ENCODE results near the gene LYRM2. TPM values are rescaled to one million over a fixed set of nuclear protein-coding genes. Genes with fewer than 3 reads are reported as not detected.

Gene LYRM2
- total RNA-seq, 2 experiments from 2014 or later, result 12.3 to 16.3 TPM

DNA sequence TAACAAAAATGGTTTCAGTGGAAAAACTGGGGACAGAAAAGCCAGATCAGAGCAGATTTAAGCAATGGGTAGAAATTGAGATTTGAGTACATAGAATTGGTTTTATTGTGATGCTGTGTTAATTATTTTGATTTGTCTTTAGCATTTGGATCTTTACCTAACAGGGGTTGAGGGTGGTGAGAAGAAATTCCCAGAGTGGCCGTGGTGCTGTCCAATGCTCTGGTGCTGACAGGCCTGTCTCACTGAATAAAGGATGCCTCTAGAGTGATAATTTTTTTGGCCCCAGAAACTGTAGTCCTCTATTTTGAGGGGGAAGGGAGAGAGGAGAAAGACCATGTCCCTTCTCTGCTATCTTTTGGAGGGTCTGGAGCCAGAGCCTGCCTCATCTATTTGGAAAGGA, 79.1 kb downstream of the LYRM2 start:
- POLR2A ChIA-PET, result no interaction called here
- Mint-ChIP-seq H3K27me3 (no peaks in the 10 kb centered on the region), H3K4me3 (no peak overlapping the region), H3K9me3 (peaks cover 10% of the 10 kb centered on the region), H3K4me1 (ENCODE audit: low read depth) (no peaks in the 10 kb centered on the region), H3K36me3 (ENCODE audit: low read depth) (no peaks in the 10 kb centered on the region), H3K27ac (no peak overlapping the region)
- ATAC-seq (ENCODE audit: poor library complexity), result no peak
- Histone ChIP-seq H3K27ac (ENCODE audit: low read depth in 1 of 2, low read length in 2 of 2) (no peak overlapping the region), H3K36me3 (ENCODE audit: insufficient read depth, low read length) (no peaks in the 10 kb centered on the region), H3K4me3 (ENCODE audit: low read length) (no peak overlapping the region), H3K27me3 (ENCODE audit: control insufficient read depth in 1 of 2, insufficient read depth in 2 of 2, low read length in 2 of 2) (peaks cover 0 to 7% of the 10 kb centered on the region in 2 experiments), H3K9me3 (ENCODE audit: control insufficient read depth in 1 of 2, insufficient read depth in 1 of 2, low read length in 2 of 2) (peaks cover 0 to 3% of the 10 kb centered on the region in 2 experiments), H3K4me1 (ENCODE audit: insufficient read depth, low read length) (no peaks in the 10 kb centered on the region)
- intact Hi-C loops (cut with DNase I, micrococcal nuclease), result no loop called here
- TF ChIP-seq, protein P1, sequence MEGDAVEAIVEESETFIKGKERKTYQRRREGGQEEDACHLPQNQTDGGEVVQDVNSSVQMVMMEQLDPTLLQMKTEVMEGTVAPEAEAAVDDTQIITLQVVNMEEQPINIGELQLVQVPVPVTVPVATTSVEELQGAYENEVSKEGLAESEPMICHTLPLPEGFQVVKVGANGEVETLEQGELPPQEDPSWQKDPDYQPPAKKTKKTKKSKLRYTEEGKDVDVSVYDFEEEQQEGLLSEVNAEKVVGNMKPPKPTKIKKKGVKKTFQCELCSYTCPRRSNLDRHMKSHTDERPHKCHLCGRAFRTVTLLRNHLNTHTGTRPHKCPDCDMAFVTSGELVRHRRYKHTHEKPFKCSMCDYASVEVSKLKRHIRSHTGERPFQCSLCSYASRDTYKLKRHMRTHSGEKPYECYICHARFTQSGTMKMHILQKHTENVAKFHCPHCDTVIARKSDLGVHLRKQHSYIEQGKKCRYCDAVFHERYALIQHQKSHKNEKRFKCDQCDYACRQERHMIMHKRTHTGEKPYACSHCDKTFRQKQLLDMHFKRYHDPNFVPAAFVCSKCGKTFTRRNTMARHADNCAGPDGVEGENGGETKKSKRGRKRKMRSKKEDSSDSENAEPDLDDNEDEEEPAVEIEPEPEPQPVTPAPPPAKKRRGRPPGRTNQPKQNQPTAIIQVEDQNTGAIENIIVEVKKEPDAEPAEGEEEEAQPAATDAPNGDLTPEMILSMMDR (IDR thresholded peaks at IDR 0.05), result no peak
- CTCF ChIA-PET, result no interaction called here
- DNase-seq, result no peak

DNA sequence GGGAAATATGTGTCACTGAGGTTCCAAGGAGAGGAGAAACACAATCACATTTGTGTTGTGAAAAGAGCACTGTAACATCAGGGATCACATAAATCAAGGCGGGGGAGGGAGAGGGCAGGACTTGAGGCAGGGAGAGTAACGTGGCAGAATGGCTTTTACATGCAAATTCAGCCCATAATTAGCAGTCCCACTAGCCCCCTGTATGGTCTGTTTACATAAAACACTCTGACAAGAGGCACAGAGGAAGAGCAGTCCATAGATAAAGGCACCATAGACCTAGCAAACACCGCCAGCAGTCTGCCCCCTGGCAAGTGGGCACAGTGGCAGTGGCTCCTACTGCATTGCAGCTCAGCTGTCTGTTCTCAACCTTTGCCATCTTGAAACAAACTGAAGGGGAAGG, 82.7 kb downstream of the LYRM2 start:
- intact Hi-C loops (cut with DNase I, micrococcal nuclease), result no loop called here
- no peak overlapping the region for H3K4me3 Mint-ChIP-seq
- Histone ChIP-seq H3K36me3 (ENCODE audit: insufficient read depth, low read length) (no peaks in the 10 kb centered on the region), H3K27ac (ENCODE audit: low read depth in 1 of 2, low read length in 2 of 2) (no peak overlapping the region), H3K9me3 (ENCODE audit: control insufficient read depth in 1 of 2, insufficient read depth in 1 of 2, low read length in 2 of 2) (peaks cover 0 to 3% of the 10 kb centered on the region in 2 experiments), H3K27me3 (ENCODE audit: control insufficient read depth in 1 of 2, insufficient read depth in 2 of 2, low read length in 2 of 2) (peaks cover 0 to 7% of the 10 kb centered on the region in 2 experiments), H3K4me3 (ENCODE audit: low read length) (no peak overlapping the region), H3K4me1 (ENCODE audit: insufficient read depth, low read length) (no peaks in the 10 kb centered on the region)
- no peak overlapping the region for H3K27ac Mint-ChIP-seq
- no peaks in the 10 kb centered on the region for H3K27me3 Mint-ChIP-seq
- no peak for DNase-seq
- H3K4me1 Mint-ChIP-seq (ENCODE audit: low read depth), result no peaks in the 10 kb centered on the region
- H3K36me3 Mint-ChIP-seq (ENCODE audit: low read depth), result no peaks in the 10 kb centered on the region
- ChIA-PET CTCF (no interaction called here), POLR2A (no interaction called here)
- H3K9me3 Mint-ChIP-seq, result peaks cover 10% of the 10 kb centered on the region
- no peak for ATAC-seq (ENCODE audit: poor library complexity)
- TF ChIP-seq, protein P1 (IDR thresholded peaks at IDR 0.05), result no peak

DNA sequence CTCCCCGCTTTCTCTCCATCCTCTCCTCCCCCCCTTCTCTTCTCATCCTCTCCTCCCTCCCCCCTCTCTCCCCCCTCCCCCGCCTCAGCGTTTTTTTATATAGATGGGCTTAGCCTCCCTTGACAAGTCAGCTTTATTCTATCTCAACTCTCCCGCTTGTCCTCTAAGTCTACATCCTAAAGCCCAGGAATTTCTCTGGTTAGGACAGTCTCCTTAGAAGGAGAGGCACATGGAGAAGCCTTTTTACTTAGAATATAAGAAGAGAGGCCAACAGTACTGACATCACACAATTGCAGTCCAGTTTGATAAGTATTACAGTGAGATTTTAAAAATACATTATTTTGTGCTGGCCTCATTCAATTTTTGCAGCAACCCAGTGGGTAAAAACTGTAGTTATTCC, 83.5 kb downstream of the LYRM2 start:
- Histone ChIP-seq H3K36me3 (ENCODE audit: insufficient read depth, low read length) (no peaks in the 10 kb centered on the region), H3K9me3 (ENCODE audit: control insufficient read depth in 1 of 2, insufficient read depth in 1 of 2, low read length in 2 of 2) (peaks cover 0 to 3% of the 10 kb centered on the region in 2 experiments), H3K4me3 (ENCODE audit: low read length) (no peak overlapping the region), H3K27ac (ENCODE audit: low read depth in 1 of 2, low read length in 2 of 2) (no peak overlapping the region), H3K27me3 (ENCODE audit: control insufficient read depth in 1 of 2, insufficient read depth in 2 of 2, low read length in 2 of 2) (peaks cover 0 to 7% of the 10 kb centered on the region in 2 experiments), H3K4me1 (ENCODE audit: insufficient read depth, low read length) (no peaks in the 10 kb centered on the region)
- Mint-ChIP-seq H3K4me3 (no peak overlapping the region), H3K36me3 (ENCODE audit: low read depth) (no peaks in the 10 kb centered on the region), H3K27me3 (no peaks in the 10 kb centered on the region), H3K9me3 (peaks cover 10% of the 10 kb centered on the region), H3K4me1 (ENCODE audit: low read depth) (no peaks in the 10 kb centered on the region), H3K27ac (no peak overlapping the region)
- ChIA-PET CTCF (no interaction called here), POLR2A (no interaction called here)
- intact Hi-C loops (cut with DNase I, micrococcal nuclease), result no loop called here
- no peak for DNase-seq
- TF ChIP-seq, protein P1 (IDR thresholded peaks at IDR 0.05), result no peak
- no peak for ATAC-seq (ENCODE audit: poor library complexity)
